Loucy (cell line): ENCODE data around the gene TSPEAR.

Experiments used
- CTCF ChIP-seq: fragments of 200-600 bp; sonication (generic); conservative IDR thresholded peaks from 2 replicates; pipeline ENCODE4 v1.5.1; 2014; ENCODE audit warnings: mild to moderate bottlenecking, antibody characterized with exemption, low read length
- EZH2phosphoT487 ChIP-seq: fragments of 200-600 bp; IDR thresholded peaks from 2 replicates; pipeline ENCODE4 v1.6.1; 2018; ENCODE audit warnings: antibody characterized with exemption, mild to moderate bottlenecking, moderate library complexity, borderline replicate concordance

GRCh38 chr21:44473915-44474555 is 237.3 kb downstream of the TSPEAR start:
- no peak for TF ChIP-seq CTCF
- TF ChIP-seq EZH2phosphoT487, result no peak
